HG03354 (cell line): ENCODE results near the gene CERT1.
A peak's percentile ranks its signal among the peaks of the same experiment; 100 is the strongest.
"Not testable (repeated sequence)": the region's sequence is repeated elsewhere in the genome, so short reads cannot be mapped to it uniquely, and the experiment has no call there.

Source experiments
- ATAC-seq: cut with Tn5 transposase; IDR thresholded peaks from one replicate; pipeline ENCODE4 v1.9.1; 2021; ENCODE audit warnings: mild to moderate bottlenecking; ENCODE audit not compliant: unreplicated experiment, poor library complexity, severe bottlenecking

The CERT1 gene

GRCh38 chr5:75524591-75524990, 13.2 kb upstream of the CERT1 start:
- peak; percentile 7 for ATAC-seq

DNA sequence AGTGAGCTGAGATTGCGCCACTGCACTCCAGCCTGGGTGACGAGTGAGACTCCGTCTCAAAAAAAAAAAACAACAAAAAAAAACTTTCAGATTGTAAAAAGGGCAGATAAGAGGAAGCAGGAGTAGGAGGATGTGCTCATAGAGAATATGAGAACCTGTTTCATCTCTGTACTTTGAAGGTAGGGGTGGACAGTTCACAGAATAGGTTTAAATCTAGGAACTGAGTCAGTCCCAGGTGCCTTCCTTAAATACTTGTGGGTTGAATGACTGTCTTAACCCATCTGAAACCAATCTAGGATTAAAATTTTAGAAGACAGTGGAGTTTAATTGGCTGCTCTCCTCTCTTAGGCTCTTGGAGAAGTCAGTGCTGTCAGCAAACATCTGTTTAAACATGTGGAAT, 12.6 kb upstream of the CERT1 start:
- peak; percentile 85 for ATAC-seq

GRCh38 chr5:75523275-75523674, 11.8 kb upstream of the CERT1 start:
- ATAC-seq = no peak

DNA sequence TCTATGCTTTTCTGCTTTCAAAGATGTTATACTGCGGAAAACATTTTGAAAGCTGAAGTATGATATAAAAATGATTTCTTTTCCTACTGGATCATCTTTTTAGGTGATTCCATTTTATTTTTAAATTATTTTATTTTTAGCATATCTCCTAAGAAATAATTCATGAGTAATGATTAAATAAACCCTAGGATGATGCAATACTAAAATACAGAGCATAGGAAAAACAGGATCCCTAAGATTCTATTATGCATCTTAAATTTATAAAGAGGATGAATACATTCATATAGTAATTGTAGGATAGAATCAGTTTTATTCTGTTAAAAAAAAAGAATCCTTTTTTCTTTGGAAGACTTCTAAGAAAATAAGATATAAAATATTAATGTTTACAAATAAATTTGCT, 11.1 kb upstream of the CERT1 start:
- ATAC-seq = no peak

DNA sequence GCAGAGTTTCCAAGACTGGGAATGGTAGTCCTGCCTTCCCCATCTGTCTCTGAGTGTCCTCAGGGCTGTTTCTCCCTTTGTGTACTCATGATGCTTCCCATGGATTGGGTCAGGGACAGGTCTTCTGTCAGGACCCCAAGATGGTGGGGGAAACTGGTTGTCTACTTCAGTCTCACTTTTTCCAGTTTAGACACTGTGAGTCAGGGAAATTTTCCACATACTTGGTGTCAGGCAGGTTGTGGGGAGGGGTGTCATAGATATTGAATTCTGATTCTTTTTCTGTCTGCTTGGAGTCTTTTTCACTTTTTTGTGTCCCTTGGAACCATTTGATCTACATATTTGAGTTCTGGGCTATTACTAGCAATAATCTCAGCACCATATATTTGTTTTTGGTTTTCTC, 10.6 kb upstream of the CERT1 start:
- ATAC-seq = no peak

DNA sequence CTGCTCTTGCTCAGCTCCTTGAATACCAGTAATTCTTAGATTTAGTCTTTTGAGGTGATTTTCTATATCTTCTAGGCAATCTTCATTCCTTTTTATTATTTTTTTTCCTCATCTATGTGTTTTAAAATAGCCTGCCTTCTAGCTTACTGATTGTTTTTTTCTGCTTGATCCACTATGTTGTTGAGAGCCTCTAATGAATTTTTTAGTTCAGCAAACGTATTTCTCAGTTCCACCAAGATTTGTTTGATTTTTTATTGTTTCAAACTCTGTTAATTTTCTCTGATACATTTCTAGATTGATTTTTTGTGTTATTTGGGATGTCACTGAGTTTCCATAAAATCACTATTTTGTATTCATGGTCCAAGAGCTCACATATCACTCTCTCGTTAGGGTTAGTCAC, 9.8 kb upstream of the CERT1 start:
- no peak for ATAC-seq

- no peak for ATAC-seq
Observed at GRCh38 chr5:75519761-75520160, 8.3 kb upstream of the CERT1 start.

DNA sequence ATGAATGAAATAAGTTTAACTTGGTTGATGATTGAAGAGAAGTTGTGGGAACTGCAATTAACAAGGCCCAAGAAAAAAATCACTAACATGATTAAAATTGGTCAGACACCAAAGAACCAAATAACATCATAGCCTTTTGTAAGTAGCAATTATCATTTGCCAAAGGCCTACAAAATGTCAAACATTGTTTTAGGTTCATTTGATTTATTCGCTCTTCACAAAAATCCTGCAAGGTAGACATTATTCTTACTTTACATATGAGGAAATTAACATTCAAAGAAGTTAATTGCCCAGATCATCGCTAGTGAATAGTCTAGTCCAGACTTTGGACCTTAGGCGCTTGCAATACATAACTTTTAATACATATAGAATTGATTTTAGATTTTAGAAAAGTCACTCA, 2.9 kb upstream of the CERT1 start:
- no peak for ATAC-seq

- no peak for ATAC-seq
Observed at GRCh38 chr5:75513841-75514240, 2.4 kb upstream of the CERT1 start.

- ATAC-seq = no peak
Observed at GRCh38 chr5:75512383-75513074, 1.1 kb upstream of the CERT1 start.

DNA sequence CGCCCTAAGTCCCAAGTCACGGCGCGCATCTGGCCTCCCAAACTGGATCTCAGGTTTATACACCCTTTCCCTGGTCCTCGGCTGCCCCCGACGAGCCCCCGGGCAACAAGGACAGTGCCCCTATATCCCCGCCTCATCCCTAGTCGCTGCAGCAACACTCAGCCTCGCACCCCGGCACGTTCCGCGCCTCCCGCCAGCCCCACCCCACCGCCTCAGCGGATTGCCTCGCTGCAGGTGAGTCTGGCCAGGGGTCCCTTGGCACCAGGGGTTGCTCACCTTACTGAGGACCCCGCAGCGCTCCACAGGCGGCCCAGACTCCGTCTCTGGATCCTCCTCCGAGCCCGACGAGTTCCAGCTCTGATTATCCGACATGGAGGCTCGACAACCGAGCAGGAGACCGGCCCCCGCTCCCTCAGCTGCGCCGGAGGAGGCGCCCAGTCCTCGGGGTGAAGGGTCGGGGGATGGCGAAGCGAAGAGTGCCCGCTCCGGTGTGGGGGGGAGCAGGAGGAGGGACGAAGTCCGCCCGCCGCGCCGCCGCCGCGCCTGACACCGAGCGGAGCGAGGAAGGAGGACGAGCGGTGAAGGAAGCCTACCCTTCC, 494 bp downstream of the CERT1 start:
- peak; percentile 35 for ATAC-seq

DNA sequence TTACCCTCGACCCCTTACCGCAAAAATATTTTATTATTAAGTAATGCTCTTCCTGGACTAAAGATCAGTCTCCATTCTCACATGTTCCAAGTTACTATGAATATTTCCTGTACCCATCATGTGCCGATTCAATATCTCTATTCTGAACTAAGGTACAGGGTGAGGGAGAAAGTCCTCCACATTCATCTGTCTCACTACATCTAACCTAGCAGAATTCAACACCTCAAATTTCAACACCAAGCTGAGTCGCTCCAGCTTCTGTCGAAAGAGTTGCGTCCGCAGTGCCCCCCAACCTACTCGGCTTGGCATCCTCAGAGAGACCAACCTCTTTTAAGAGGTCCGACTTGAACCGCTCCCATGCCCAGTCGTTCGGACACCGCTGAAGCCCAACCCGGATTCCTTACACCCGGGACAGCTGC, 1.0 kb downstream of the CERT1 start:
- peak; percentile 8 for ATAC-seq

DNA sequence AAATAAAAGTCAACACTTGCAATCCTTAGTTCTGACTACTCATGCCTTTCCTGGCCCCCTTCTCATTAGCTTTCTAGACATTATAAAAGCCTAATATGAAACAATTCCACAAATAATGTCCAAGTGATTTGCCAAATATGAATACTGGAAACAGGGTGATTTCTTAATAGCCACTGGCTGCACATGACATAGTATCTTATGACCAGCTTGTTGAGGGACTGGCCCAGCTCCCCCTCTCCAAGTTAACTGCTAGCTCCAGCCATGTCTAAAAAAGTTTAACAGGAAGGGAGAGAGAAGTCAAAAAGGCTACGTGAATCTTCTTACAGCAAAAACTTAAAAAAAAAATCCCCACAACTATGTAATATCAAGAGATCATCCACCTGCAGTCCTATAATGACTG, 1.5 kb downstream of the CERT1 start:
- ATAC-seq = no peak

- ATAC-seq = no peak
Observed at GRCh38 chr5:75509546-75509945, 1.9 kb downstream of the CERT1 start.

DNA sequence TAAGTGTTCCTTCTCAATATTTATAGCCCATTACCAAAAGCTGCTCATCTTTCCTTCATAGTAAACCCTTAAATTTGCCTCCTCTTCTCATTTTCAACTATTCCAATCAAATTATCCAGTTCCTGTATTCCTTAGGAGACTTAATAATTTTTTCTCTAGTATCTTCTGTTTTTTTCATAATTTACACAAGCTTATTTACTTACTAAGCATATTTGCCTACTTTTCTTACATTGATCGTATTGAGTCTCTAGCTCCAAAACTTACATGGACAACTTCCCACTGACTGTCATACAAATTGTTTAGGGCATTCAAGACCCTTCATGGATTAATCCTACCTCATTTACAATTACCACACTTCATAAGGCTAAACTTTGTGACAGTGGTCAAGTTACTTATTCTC, 3.6 kb downstream of the CERT1 start:
- ATAC-seq = no peak

DNA sequence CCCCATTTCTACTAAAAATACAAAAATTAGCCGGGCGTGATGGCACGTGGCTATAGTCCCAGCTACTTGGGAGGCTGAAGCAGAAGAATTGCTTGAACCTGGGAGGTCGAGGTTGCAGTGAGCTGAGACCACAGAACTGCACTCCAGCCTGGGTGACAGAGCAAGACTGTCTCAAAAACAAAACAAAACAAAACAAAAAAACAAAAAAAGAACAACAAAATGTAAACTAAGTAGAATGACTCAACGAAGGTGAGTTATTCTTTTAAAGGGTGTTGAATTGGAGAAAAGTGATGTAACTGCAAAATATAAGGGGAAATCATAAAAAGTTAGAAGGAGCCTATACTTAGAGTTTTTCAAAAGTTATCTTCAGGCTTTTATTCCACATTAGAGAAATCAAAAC, 6.3 kb downstream of the CERT1 start:
- ATAC-seq = not testable (repeated sequence)

GRCh38 chr5:75498875-75499274, 12.6 kb downstream of the CERT1 start:
- ATAC-seq = not testable (repeated sequence)

- no peak for ATAC-seq
Observed at GRCh38 chr5:75498208-75498777, 13.1 kb downstream of the CERT1 start.

DNA sequence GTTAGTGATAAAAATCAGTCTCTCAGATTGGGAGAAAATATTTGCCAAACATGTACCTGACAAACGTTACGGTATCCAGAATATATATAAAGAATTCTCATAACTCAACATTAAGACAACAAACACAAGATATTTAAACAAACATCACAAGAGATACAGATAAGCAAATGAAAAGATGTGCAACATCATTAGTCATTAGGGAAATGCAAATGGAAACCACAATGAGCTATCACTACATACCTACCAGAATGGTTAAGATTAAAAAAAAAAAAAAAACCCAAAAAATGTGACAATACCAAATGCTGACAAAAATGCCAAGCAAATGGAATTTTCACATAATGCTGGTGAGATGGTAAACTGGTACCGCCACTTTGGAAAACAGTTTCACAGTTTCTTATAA, 15.4 kb downstream of the CERT1 start:
- ATAC-seq = no peak

- ATAC-seq = no peak
Observed at GRCh38 chr5:75491621-75492020, 19.8 kb downstream of the CERT1 start.

DNA sequence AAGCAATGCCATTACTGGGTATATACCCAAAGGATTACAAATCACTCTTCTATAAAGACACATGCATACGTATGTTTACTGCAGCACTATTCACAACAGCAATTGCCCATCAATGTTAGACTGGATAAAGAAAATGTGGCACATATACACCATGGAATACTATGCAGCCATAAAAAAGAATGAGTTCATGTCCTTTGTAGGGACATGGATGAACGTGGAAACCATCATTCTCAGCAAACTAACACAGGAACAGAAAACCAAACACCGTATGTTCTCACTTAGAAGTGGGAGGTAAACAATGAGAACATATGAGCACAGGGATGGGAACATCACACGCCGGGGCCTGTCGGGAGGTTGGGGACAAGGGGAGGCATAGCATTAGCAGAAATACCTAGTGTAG, 21.6 kb downstream of the CERT1 start:
- ATAC-seq = not testable (repeated sequence)
